Measurements from ENCODE around the gene ZNF444. TPM values are rescaled to one million over a fixed set of nuclear protein-coding genes. Genes with fewer than 3 reads are reported as not detected.
"Not testable (repeated sequence)": the region's sequence is repeated elsewhere in the genome, so short reads cannot be mapped to it uniquely, and the experiment has no call there.

Gene ZNF444
- total RNA-seq, 1 donor from 2014 or later = 37.3 TPM

- intact Hi-C loops (cut with DNase I) = no loop called here
- ATAC-seq = no peak
- H3K27ac ChIP-seq = no peak overlapping the region
- H3K36me3 ChIP-seq = peaks cover 23% of the 10 kb centered on the region
- no peaks in the 10 kb centered on the region for H3K27me3 ChIP-seq
- H3K4me3 ChIP-seq = no peak overlapping the region
- DNase-seq = no peak
- H3K9me3 ChIP-seq = no peaks in the 10 kb centered on the region
- H3K4me1 ChIP-seq = peaks cover 12% of the 10 kb centered on the region
- TF ChIP-seq CTCF (IDR thresholded peaks at IDR 0.05) = no peak
Observed at GRCh38 chr19:56101095-56101494, 40.0 kb upstream of the ZNF444 start.

GRCh38 chr19:56101746-56102535 is 39.1 kb upstream of the ZNF444 start:
- ATAC-seq (no peak), DNase-seq (no peak)
- intact Hi-C loops (cut with DNase I) = no loop called here
- Histone ChIP-seq H3K27me3 (no peaks in the 10 kb centered on the region), H3K36me3 (peaks cover 20% of the 10 kb centered on the region), H3K27ac (no peak overlapping the region), H3K4me1 (peaks cover 17% of the 10 kb centered on the region), H3K4me3 (no peak overlapping the region), H3K9me3 (no peaks in the 10 kb centered on the region)
- TF ChIP-seq CTCF (IDR thresholded peaks at IDR 0.05) = no peak

- intact Hi-C loops (cut with DNase I) = no loop called here
- H3K27ac ChIP-seq = no peak overlapping the region
- H3K4me1 ChIP-seq = peaks cover 25% of the 10 kb centered on the region
- DNase-seq (no peak), ATAC-seq (no peak)
- no peak overlapping the region for H3K4me3 ChIP-seq
- no peaks in the 10 kb centered on the region for H3K9me3 ChIP-seq
- peaks cover 15% of the 10 kb centered on the region for H3K36me3 ChIP-seq
- no peak for TF ChIP-seq CTCF (IDR thresholded peaks at IDR 0.05)
- no peaks in the 10 kb centered on the region for H3K27me3 ChIP-seq
Observed at GRCh38 chr19:56103027-56103614, 38.0 kb upstream of the ZNF444 start.

GRCh38 chr19:56104423-56104822 is 36.7 kb upstream of the ZNF444 start:
- peaks cover 15% of the 10 kb centered on the region for H3K36me3 ChIP-seq
- intact Hi-C loops (cut with DNase I) = no loop called here
- no peak for TF ChIP-seq CTCF (IDR thresholded peaks at IDR 0.05)
- no peak overlapping the region for H3K4me3 ChIP-seq
- no peaks in the 10 kb centered on the region for H3K27me3 ChIP-seq
- ATAC-seq = no peak
- peaks cover 38% of the 10 kb centered on the region for H3K4me1 ChIP-seq
- no peaks in the 10 kb centered on the region for H3K9me3 ChIP-seq
- H3K27ac ChIP-seq = no peak overlapping the region
- no peak for DNase-seq

- Histone ChIP-seq H3K4me3 (peak overlapping the region; percentile 10), H3K4me1 (peaks cover 46% of the 10 kb centered on the region), H3K36me3 (peaks cover 15% of the 10 kb centered on the region), H3K27me3 (no peaks in the 10 kb centered on the region), H3K27ac (peak overlapping the region; percentile 85), H3K9me3 (no peaks in the 10 kb centered on the region)
- DNase-seq (peak; percentile 92), ATAC-seq (peak; percentile 91)
- TF ChIP-seq CTCF (IDR thresholded peaks at IDR 0.05) = peak; percentile 72
- intact Hi-C loops (cut with DNase I) = no loop called here
Observed at GRCh38 chr19:56105090-56105701, 35.9 kb upstream of the ZNF444 start.

GRCh38 chr19:56105831-56106396 is 35.2 kb upstream of the ZNF444 start:
- Histone ChIP-seq H3K36me3 (peaks cover 15% of the 10 kb centered on the region), H3K27ac (peak overlapping the region; percentile 85), H3K4me1 (peaks cover 53% of the 10 kb centered on the region)
- DNase-seq; intact Hi-C loops (cut with DNase I); ATAC-seq; H3K4me3 ChIP-seq; H3K27me3 ChIP-seq; H3K9me3 ChIP-seq: not testable (repeated sequence)

Data from upper lobe of right lung (tissue), 1 donor.